ENCODE measurements around the gene ATAD3B. TPM values are rescaled to one million over a fixed set of nuclear protein-coding genes. Genes with fewer than 3 reads are reported as not detected.

ATAD3B gene
- total and polyA plus RNA-seq, 2 experiments from 2014 or later, result 11.6 to 20.2 TPM

- Histone ChIP-seq H3K9ac (no peak overlapping the region), H3K27me3 (replicated peaks; ENCODE audit: insufficient read depth) (no peaks in the 10 kb centered on the region), H3K9me2 (ENCODE audit: insufficient read depth) (no peaks in the 10 kb centered on the region), H3K4me3 (no peak overlapping the region), H3K9me3 (ENCODE audit: low read depth) (no peaks in the 10 kb centered on the region), H3K4me1 (ENCODE audit: insufficient read depth) (no peaks in the 10 kb centered on the region), H3K36me3 (ENCODE audit: low read depth) (peaks cover 11% of the 10 kb centered on the region; the same call in 1 of the 2 replicates), H4K20me1 (ENCODE audit: insufficient read depth) (no peaks in the 10 kb centered on the region), H3F3A (ENCODE audit: insufficient read depth) (peaks cover 12% of the 10 kb centered on the region; the same call in 1 of the 2 replicates), H3K4me2 (ENCODE audit: unreplicated experiment) (no peak overlapping the region), H2AFZ (no peak overlapping the region), H3K79me2 (ENCODE audit: insufficient read depth) (peaks cover 26% of the 10 kb centered on the region), H3K27ac (no peak overlapping the region)
- 94 to 97% methylated on average over 10 to 31 of the region's 31 CpGs for WGBS, 2 experiments (ENCODE audit: low coverage in 1 of 2, low lambda C conversion rate in 2 of 2, missing lambda C conversion rate in 2 of 2)
- DNase-seq, result no peak
- TF ChIP-seq EZH2 (IDR thresholded peaks at IDR 0.05; ENCODE audit: insufficient read depth, poor library complexity, severe bottlenecking) (no peak), EZH2phosphoT487 (IDR thresholded peaks at IDR 0.05; ENCODE audit: insufficient read depth, low read depth) (no peak)
- in situ Hi-C loops (cut with MboI), result no loop called here
Observed at GRCh38 chr1:1534401-1535154, 63.0 kb downstream of the ATAD3B start.

DNA sequence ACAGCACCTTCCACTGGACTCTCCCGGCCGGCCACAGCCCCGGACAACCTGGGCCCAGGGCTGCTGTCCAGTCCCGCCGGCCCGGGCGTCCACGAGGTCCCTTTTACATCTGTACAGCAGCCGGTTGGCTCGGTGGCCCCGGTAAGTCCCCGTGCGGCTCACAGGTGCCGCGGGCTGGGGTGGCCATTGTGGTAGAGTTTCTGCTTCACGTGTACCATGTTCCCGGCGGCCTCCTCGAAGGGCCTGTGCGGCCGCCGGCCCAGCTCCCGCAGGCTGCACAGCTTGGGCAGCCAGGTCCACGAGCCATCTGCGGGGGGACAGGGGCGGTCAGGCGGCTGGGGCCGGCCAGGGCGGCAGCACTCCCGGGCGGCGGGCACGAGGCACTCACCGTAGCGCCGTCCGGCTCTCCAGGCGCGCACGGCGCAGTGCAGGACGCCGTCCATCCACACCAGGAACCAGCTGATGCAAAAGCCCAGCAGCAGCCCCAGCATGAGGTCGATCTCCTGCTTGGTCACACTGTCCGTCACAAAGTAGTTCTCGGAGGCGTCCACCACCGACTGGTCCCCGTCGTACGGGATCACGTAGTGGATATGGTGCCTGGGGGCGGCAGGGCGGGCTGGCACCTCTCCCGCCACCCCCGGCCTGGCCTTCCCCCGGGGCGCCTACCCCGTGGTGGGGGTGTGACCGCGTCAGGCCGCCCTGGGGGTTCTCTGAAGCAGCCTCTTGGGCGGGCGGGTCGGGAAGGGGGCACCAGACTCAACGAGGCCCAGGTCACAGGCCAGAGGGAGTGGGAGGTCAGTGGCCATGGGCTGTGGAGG is 63.8 kb downstream of the ATAD3B start:
- 94 to 96% methylated on average over 32 to 64 of the region's 66 CpGs for WGBS, 2 experiments (ENCODE audit: low coverage in 1 of 2, low lambda C conversion rate in 2 of 2, missing lambda C conversion rate in 2 of 2)
- H3K4me1 ChIP-seq (ENCODE audit: insufficient read depth), result no peaks in the 10 kb centered on the region
- H3K9me3 ChIP-seq (ENCODE audit: low read depth), result no peaks in the 10 kb centered on the region
- H3F3A ChIP-seq (ENCODE audit: insufficient read depth), result peaks cover 12% of the 10 kb centered on the region; the same call in 1 of the 2 replicates
- no peak overlapping the region for H2AFZ ChIP-seq
- H3K36me3 ChIP-seq (ENCODE audit: low read depth), result 0 out of 2 replicates have a peak, but pooled peaks cover 4% of the 10 kb centered on the region
- no peak overlapping the region for H3K4me3 ChIP-seq
- no peaks in the 10 kb centered on the region for H3K9me2 ChIP-seq (ENCODE audit: insufficient read depth)
- no peak overlapping the region for H3K4me2 ChIP-seq (ENCODE audit: unreplicated experiment)
- H3K9ac ChIP-seq, result no peak overlapping the region
- peaks cover 26% of the 10 kb centered on the region for H3K79me2 ChIP-seq (ENCODE audit: insufficient read depth)
- in situ Hi-C loops (cut with MboI), result no loop called here
- no peaks in the 10 kb centered on the region for H3K27me3 ChIP-seq (replicated peaks; ENCODE audit: insufficient read depth)
- TF ChIP-seq EZH2 (IDR thresholded peaks at IDR 0.05; ENCODE audit: insufficient read depth, poor library complexity, severe bottlenecking), result no peak
- TF ChIP-seq EZH2phosphoT487 (IDR thresholded peaks at IDR 0.05; ENCODE audit: insufficient read depth, low read depth), result no peak
- H4K20me1 ChIP-seq (ENCODE audit: insufficient read depth), result no peaks in the 10 kb centered on the region
- no peak for DNase-seq
- H3K27ac ChIP-seq, result no peak overlapping the region

- TF ChIP-seq EZH2 (IDR thresholded peaks at IDR 0.05; ENCODE audit: insufficient read depth, poor library complexity, severe bottlenecking) (no peak), EZH2phosphoT487 (IDR thresholded peaks at IDR 0.05; ENCODE audit: insufficient read depth, low read depth) (no peak)
- in situ Hi-C loops (cut with MboI), result no loop called here
- no peak overlapping the region for H3K4me3 ChIP-seq
- no peaks in the 10 kb centered on the region for H3K27me3 ChIP-seq (replicated peaks; ENCODE audit: insufficient read depth)
- peaks cover 21% of the 10 kb centered on the region for H3K79me2 ChIP-seq (ENCODE audit: insufficient read depth)
- no peak overlapping the region for H3K4me2 ChIP-seq (ENCODE audit: unreplicated experiment)
- WGBS, 2 experiments (ENCODE audit: low coverage in 1 of 2, low lambda C conversion rate in 2 of 2, missing lambda C conversion rate in 2 of 2), result 84 to 87% methylated on average over 36 to 48 of the region's 48 CpGs
- H4K20me1 ChIP-seq (ENCODE audit: insufficient read depth), result no peaks in the 10 kb centered on the region
- H3K4me1 ChIP-seq (ENCODE audit: insufficient read depth), result no peaks in the 10 kb centered on the region
- H3K27ac ChIP-seq, result no peak overlapping the region
- no peak overlapping the region for H3K9ac ChIP-seq
- H3F3A ChIP-seq (ENCODE audit: insufficient read depth), result peaks cover 6% of the 10 kb centered on the region; the same call in 1 of the 2 replicates
- H3K9me3 ChIP-seq (ENCODE audit: low read depth), result no peaks in the 10 kb centered on the region
- DNase-seq, result no peak
- H3K9me2 ChIP-seq (ENCODE audit: insufficient read depth), result no peaks in the 10 kb centered on the region
- H2AFZ ChIP-seq, result no peak overlapping the region
- H3K36me3 ChIP-seq (ENCODE audit: low read depth), result no peaks in the 10 kb centered on the region
Observed at GRCh38 chr1:1536019-1536937, 64.7 kb downstream of the ATAD3B start.
